HG02970 (cell line): ENCODE results near the gene PTBP2.

Experiments used
- ATAC-seq: cut with Tn5 transposase; IDR thresholded peaks from one replicate; pipeline ENCODE4 v1.9.1; 2021; ENCODE audit warnings: mild to moderate bottlenecking, moderate library complexity, moderate number of reproducible peaks; ENCODE audit not compliant: unreplicated experiment, low FRiP score

Gene PTBP2

DNA sequence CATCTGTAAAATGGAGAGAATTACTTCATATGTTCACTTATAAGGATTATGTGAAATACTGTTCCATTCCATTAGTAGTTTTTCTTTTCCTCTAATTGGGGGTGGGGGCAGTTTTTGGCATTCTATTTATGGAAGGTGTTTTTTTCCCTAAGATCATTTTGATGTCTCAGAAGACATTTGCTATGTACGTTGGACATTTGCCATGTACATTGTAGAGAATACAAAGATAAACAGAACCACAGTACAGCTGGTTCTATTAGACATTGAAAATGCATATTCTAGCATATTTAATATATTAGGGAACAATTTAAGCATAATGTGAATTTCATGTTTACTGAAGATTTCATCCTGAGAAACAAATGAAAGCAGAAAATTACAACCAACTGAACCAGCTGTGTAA lies 98.5 kb downstream of the PTBP2 start:
- no peak for ATAC-seq

DNA sequence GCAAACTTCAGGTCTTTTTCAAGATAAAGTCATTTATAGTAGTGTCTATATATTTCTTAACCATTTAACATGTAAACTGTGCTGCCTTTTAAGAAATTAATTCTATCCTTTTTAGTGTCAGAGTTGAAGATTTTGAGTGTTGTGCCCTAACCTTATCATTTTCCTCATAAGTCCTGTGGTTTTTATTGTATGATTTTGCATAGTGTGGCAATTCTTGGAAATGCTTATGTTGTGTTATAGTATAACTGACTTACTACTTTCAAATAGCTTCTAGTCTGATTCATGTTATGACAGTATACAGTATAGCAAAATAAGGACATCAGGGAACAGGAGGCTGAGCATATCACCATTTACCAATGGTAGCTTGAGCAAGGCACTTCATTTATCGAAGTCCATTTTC lies 99.1 kb downstream of the PTBP2 start:
- no peak for ATAC-seq

DNA sequence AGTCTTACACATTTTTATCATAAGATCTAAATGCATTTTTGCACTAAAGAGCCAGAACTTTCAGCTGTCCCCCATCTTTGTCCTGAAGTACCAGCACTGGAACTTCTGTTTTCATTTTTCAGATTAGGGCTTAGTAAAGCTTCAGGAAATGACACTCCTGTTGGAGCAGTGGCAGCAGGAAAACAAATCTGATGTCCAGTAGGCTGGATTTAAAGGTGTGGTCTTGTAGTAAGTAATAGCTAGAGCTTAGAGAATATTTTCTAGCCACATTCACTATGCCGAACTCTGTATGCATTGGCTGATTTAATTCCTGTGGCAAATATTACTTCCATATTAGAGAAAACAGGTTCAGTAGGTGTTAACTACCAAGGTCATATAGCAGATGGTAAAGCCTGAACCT lies 103.6 kb downstream of the PTBP2 start:
- no peak for ATAC-seq

DNA sequence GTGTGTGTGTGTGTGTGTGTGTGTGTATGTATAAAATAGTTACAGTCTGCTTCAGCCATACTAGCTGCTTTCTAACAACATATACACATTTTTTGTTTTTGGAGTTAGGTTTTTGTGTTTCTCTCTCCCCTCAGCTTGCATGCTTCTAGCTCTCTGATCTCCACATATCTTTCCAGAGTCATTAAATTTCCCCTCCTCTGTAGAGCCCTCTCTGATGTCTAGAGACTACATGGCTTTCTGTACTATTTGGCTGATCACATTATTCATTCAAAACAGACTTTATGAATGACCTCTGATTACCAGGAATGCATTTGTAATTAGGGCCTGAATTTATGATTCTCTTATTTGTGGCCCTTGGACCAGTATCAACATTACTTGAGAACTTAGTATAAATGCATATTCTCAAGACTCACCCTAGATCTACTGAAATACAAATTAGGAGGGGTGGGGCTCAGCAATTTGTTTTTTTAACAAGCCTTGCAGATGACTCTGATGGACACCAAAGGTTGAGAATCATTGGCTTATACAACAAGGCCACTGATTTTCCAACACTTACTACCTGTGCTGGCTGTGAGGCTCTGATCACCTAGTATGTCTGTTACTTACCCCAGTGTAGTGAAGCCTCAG lies 104.5 kb downstream of the PTBP2 start:
- ATAC-seq: no peak

DNA sequence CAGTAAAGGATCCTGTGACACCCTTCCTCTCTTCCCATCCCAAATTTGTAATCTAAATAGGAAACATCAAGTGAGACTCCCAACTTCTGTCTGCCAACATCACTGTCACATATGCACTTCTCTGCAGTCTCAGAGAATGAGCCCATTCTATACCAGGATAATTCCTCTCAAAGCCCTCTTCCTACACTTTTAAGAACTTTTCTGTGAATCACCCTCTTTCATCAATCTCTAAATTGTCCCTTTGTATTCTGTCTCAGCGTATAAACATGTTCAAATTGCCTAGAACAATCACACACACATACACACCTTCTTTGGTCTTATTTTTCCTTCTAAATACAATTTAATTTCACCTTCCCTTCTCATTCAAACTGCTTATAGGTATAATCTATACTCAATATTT lies 111.8 kb downstream of the PTBP2 start:
- ATAC-seq: no peak

DNA sequence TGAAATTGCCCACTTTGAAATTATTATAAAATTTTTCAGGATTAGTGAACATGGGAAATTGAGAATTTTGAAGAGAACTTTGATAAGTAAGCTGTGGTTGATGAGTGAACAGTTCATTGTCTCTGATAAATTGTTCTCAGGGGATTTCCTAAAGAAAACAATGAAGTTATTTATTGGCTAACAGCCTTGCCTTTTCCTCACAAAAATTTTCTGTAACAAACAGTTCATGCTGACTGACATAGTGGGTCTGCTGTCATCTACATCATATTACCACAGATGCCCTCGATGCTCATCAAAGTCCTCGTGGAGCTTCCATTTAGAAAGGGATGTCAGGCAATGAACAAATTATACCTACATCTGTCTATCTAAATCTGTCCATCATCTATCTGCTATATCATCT lies 113.4 kb downstream of the PTBP2 start:
- ATAC-seq: no peak

DNA sequence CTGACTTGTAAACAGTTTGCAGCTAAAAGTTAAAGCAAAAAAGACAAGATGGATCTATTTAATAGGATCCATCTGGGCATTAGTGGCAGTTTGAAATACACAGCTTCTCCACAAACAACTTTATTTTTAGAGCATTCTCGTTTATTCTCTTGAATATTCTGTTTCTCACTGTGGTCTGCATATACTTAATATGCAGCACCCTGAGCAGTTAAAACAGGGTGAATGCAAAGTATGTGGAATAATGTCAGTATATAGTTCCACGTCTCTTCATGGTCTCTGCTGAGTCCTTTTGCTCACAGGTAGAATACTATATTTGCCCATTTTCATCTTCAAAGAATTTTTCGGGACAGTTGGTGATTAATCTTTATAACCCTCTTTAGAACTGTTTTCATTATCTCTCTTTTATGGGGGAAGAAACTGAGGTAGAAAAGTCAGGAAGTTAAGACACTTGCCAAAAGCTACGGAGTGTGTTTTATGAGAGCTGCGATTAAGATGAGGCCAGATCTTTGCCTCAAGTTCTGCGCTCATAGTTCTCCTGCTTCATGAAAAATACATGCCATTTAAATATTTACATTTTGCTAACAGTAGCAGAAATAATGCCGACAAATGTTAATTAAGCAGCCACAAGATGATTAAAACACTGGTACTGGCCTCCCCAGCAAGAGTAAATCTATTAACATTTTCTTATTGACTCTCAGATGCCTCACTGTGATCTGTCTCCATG lies 115.6 kb downstream of the PTBP2 start:
- ATAC-seq: no peak

DNA sequence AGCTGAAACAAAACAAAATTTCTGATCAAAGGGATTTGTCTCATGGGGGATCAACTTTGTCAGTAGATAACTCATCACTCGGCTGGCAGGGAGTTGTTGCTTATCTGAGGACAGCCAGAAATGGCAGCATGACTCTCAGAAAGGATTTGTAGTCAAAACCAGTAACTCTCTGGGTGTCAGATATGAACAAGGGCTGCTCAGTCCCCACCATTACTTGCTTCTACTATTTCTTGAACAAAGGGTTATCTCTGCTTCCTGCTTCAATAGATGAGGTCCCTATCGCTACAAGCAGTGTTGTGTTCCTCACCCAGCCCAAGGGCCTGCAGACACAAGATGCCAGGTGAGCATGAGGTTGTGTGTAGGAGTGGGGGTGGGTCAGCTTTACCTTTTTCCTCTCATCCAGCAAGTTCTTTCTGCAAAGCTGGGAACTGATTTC lies 116.2 kb downstream of the PTBP2 start:
- no peak for ATAC-seq

DNA sequence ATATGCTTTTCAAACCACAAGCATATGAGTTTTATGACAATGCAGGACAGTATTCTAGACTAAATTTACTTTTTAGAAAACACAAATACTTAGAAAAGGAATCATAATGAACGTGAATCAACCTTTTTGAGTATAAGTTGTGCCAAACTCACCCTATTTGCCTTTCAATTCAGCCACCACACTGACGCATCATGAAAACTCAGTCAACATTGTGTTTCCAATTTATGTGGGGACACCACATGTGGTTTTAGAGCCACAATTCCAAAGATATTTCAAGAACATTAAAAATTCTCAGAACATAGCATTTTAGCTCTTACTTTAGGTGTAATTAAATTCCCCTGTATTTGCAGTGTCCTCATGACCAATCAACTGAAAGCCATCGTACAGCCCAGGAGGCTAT lies 118.8 kb downstream of the PTBP2 start:
- ATAC-seq: no peak

DNA sequence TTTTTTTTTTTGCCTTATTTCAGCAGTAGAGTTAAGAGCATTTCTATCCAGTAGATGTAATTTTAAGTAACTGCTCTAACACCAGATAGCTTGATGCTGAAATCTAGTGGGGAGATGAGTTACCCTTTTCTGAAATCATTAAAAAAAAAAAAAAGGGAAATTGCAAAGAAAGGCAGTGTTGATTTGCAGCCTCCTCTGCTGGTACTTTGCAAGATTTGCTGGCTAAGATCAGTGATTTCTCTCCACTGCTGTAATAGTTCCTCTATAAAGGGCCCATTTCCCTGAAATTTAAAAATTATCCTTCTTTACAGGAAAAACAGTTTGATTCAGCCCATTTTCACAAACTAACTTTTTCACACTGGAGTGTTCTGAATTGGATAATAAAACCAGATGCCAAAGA lies 120.6 kb downstream of the PTBP2 start:
- no peak for ATAC-seq

DNA sequence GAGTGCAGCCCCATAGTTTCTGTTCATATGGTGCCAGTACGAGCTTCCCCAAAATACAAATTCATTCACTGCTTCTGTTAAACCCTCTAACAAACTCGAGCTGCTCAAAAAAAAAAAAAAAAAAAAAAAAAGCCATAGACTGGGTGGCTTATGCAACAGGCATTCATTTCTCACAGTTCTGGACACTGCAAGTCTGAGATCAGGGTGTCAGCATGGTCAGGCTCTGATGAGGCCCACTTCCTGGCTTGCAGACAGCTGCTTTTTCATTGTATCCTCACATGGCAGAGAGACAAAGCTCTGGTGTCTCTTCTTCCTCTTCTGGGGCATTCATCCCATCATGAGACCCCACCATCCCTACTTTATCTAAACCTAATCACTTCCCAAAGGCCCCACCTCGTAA lies 121.6 kb downstream of the PTBP2 start:
- no peak for ATAC-seq

DNA sequence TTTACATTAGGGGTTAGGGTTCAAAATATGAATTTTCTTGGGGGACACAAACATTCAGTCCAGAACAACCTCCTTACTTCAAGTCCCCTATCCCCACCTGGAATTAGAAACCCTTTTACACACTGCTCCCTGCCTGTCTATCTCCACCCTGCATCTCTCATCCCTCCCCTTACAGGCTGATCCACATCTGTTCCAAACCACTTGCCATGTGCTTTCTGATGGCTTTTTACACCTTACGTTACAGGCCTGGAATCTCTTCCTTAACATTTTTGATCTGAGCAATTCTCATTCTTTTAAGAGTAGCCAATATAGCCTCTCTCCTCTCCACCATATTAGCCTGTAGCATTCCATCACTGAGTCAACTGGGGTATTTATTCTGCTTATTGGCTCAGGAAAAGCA lies 122.0 kb downstream of the PTBP2 start:
- ATAC-seq: no peak

DNA sequence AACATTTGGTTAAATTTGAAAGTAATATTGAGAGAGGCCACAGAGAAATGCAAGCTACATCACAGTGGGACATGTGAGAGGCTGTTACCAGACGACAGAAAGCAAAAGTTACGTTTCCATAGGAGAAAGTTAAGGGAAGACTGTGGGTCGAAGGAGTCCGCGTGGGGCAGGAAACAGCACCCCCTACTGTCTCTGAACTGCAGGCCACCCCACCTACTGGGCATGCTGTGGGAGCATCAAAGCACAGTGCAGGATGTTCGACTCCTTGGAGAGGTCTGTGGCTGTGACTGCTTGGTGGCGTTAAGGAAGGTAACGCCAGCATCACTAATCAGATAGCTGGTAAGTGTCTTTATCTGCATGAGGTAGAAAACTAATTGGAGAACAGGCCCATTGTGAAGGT lies 123.9 kb downstream of the PTBP2 start:
- ATAC-seq: no peak

DNA sequence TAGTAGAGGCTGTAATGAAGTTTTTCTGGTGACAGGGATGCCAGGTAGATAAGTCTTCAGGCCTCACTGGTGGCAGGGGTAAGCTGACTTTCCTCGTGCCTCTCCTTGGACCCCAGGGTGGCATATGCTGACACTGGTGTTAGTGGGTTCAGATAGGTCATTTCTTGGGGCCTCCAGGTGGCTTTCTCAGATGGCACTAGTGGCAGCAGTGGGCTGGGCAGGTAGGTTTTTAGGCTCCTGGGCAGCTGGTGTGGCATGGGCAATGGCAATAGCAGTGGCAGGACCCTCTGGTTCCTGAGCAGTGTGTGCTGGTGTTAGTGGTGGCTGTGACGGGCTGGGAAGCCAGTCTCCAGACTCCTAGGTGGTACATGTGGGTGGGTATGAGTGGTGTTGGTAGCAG lies 140.3 kb downstream of the PTBP2 start:
- ATAC-seq: no peak

DNA sequence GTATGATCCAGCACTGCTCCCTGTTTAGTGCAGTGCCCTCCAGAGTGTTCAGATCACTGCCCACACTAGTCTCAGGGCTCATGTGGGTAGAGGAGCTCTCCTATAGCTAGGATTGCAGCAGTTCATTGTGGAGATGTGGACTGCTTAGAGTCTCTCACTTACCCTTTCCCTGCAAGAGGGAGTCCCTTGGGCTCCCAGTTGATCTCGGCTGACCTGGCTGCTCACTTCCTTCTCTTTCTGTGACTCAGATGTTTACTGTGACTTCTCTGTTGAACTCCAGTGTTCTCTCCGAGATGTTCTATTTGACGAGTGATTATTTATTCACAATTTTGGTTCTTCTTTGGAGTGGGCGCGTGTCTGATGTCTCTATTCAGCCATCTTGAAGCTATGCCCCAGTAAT lies 141.9 kb downstream of the PTBP2 start:
- ATAC-seq: no peak
